B cell (primary cell): ENCODE data around the gene CAPZB.

Experiments
- EZH2 ChIP-seq: IDR thresholded peaks from 2 replicates; pipeline ENCODE4 v1.6.1; 2012; ENCODE audit warnings: borderline replicate concordance, low read depth, mild to moderate bottlenecking, moderate library complexity, low read length; ENCODE audit not compliant: insufficient read depth, poor library complexity, severe bottlenecking
- TF ChIP-seq, protein P1 (sequence below): fragments of 200-600 bp; IDR thresholded peaks from one replicate; pipeline ENCODE4 v1.8.0; 2022; ENCODE audit warnings: antibody characterized with exemption, mild to moderate bottlenecking

DNA sequence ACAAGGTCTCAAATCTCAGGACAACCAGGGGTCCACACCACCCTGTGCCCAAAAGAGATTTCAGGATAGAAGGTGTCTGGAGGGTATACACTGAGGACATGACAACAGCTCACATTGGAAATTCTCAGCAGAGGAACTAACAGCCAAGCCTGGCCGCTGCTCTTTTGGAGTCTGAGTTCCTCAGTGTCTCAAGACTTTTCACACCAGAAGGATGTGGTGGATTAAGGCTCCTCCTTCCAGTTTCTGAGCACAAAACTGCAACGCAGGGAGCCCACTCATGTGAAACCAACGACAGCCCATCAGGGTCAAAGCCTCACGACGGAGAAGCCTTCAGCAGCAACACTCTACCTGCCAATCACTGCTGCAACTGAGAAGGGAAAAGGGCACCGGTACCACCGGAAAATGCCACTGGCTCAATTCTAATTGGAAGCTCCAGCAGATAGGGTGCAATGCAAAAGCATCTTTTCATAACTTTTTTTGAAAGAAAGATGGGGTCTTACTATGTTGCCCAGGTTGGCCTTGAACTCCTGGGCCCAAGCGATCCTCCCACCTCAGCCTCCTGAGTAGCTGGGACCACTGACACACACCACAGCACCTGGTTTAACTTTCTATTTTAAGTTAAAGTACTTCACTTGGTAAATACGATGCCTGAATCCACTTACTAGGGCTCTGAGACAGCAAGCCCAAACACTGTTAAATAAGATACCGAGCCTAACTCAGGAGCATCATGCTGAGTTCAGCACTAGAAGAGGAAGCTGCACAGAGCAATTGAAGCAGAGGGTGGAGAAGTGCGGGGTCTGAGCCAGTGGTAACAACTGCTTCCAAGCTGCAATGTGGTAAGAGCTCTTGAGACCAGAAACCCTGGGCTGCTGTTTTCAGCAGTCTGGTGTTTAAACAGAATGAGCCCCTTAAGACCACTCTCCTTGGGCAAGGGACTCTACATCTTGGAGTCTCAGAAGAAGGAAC, 7.8 kb downstream of the CAPZB start:
- TF ChIP-seq, protein P1, sequence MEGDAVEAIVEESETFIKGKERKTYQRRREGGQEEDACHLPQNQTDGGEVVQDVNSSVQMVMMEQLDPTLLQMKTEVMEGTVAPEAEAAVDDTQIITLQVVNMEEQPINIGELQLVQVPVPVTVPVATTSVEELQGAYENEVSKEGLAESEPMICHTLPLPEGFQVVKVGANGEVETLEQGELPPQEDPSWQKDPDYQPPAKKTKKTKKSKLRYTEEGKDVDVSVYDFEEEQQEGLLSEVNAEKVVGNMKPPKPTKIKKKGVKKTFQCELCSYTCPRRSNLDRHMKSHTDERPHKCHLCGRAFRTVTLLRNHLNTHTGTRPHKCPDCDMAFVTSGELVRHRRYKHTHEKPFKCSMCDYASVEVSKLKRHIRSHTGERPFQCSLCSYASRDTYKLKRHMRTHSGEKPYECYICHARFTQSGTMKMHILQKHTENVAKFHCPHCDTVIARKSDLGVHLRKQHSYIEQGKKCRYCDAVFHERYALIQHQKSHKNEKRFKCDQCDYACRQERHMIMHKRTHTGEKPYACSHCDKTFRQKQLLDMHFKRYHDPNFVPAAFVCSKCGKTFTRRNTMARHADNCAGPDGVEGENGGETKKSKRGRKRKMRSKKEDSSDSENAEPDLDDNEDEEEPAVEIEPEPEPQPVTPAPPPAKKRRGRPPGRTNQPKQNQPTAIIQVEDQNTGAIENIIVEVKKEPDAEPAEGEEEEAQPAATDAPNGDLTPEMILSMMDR: no peak
- TF ChIP-seq EZH2: no peak
